Adrenal gland (tissue), 5 donors: ENCODE results near the gene NKAIN2.

Experiments
- POLR2A ChIP-seq, 2 donors: fragments of 450-650 bp; IDR thresholded peaks; one replicate each; pipeline ENCODE4 v1.6.1; 2017; ENCODE audit warnings: antibody characterized with exemption in 2 of 2, mild to moderate bottlenecking in 2 of 2, moderate library complexity in 1 of 2
- TF ChIP-seq, protein P1 (sequence below), 6 experiments: fragments of 450-650 bp in 4 of 6; fragments of 200-600 bp in 2 of 6; sonication (generic) in 1 of 6; IDR thresholded peaks; 1 replicate in 5 of 6; 2 replicates in 1 of 6; pipeline versions ENCODE4 v1.5.1 to v1.8.0; 2016 to 2021; ENCODE audit warnings: antibody characterized with exemption in 6 of 6, mild to moderate bottlenecking in 2 of 6, moderate library complexity in 1 of 6
- donor health status: DM: no; HTN: no; CAD: no.

DNA sequence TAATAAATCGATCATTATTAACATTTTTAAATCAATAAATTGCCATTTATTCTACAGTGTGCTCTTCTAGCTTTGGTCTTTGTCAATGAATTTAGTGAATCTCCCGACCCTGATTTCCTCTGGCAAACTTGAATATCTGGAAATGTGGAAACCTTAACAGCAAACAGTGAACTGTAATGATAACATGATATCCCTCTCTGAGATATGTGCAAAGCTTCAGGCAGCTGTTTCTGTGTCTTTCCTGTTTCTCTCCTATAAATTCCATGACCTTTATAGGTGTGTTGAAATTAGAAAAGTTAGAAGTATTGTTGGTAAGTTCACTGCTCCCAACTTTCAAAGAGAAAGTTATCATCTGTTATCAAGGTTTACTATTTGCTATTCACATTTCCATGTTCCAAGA lies 939.8 kb downstream of the NKAIN2 start:
- TF ChIP-seq, protein P1, sequence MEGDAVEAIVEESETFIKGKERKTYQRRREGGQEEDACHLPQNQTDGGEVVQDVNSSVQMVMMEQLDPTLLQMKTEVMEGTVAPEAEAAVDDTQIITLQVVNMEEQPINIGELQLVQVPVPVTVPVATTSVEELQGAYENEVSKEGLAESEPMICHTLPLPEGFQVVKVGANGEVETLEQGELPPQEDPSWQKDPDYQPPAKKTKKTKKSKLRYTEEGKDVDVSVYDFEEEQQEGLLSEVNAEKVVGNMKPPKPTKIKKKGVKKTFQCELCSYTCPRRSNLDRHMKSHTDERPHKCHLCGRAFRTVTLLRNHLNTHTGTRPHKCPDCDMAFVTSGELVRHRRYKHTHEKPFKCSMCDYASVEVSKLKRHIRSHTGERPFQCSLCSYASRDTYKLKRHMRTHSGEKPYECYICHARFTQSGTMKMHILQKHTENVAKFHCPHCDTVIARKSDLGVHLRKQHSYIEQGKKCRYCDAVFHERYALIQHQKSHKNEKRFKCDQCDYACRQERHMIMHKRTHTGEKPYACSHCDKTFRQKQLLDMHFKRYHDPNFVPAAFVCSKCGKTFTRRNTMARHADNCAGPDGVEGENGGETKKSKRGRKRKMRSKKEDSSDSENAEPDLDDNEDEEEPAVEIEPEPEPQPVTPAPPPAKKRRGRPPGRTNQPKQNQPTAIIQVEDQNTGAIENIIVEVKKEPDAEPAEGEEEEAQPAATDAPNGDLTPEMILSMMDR (IDR thresholded peaks at IDR 0.05) = no peak
- TF ChIP-seq POLR2A (IDR thresholded peaks at IDR 0.05) = no peak
